Uterus (tissue), 2 donors: Measurements from ENCODE around the gene SIMC1.

Experiments
- POLR2A ChIP-seq, 2 donors: fragments of 450-650 bp; IDR thresholded peaks; one replicate each; pipeline ENCODE4 v1.6.1; 2016; ENCODE audit warnings: antibody characterized with exemption in 2 of 2, mild to moderate bottlenecking in 1 of 2, moderate library complexity in 1 of 2
- TF ChIP-seq, protein P1 (sequence below), 4 experiments: fragments of 200-600 bp in 2 of 4; fragments of 450-650 bp in 2 of 4; sonication (generic) in 2 of 4; IDR thresholded peaks; one replicate each; pipeline ENCODE4 v1.5.1; 2016 to 2019; ENCODE audit warnings: antibody characterized with exemption in 4 of 4, mild to moderate bottlenecking in 2 of 4, moderate library complexity in 1 of 4

DNA sequence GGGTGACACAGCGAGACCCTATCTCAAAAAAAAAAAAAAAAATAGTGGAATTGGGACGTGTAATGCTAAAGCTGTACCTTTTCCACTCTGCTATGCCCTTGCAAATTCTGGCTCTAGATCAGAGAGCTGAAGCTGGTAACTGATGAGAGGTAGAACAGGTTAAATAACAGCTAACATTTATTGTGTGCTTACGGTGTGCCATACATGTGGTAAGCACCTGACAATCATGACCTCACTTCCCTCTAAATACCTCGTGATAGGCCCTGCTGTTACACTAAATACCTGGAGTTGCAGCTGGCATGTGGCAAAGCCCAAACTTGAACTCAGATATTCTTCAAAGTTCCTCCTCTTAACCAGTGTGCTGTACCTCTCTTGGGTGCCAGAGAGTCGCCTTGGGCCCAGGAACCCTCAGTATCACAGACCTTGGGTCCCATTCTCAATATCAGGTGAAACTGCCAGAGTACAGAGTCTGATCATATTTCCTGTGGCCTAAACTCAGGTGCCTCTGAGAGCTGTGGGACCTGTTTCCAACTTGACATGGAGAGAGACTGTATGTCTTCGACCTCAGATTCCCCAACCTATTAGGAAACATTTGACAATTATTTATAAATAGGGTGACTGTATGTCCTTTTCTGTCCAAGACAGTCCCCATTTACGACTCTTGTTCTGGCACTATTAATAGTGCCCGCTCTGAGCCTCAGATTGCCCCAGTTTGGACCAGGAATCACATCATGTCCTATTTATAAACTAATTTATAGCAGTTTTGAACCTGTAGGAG, 131.9 kb downstream of the SIMC1 start:
- TF ChIP-seq, protein P1, sequence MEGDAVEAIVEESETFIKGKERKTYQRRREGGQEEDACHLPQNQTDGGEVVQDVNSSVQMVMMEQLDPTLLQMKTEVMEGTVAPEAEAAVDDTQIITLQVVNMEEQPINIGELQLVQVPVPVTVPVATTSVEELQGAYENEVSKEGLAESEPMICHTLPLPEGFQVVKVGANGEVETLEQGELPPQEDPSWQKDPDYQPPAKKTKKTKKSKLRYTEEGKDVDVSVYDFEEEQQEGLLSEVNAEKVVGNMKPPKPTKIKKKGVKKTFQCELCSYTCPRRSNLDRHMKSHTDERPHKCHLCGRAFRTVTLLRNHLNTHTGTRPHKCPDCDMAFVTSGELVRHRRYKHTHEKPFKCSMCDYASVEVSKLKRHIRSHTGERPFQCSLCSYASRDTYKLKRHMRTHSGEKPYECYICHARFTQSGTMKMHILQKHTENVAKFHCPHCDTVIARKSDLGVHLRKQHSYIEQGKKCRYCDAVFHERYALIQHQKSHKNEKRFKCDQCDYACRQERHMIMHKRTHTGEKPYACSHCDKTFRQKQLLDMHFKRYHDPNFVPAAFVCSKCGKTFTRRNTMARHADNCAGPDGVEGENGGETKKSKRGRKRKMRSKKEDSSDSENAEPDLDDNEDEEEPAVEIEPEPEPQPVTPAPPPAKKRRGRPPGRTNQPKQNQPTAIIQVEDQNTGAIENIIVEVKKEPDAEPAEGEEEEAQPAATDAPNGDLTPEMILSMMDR (IDR thresholded peaks at IDR 0.05): no peak
- TF ChIP-seq POLR2A (IDR thresholded peaks at IDR 0.05): no peak
